HCT116 (cell line): ENCODE measurements around the gene NPDC1. TPM values are rescaled to one million over a fixed set of nuclear protein-coding genes. Genes with fewer than 3 reads are reported as not detected.

Source experiments
- ATAC-seq: fragments of 200-7000 bp; cut with Tn5 transposase; 2 replicates; pipeline ENCODE4 v1.9.1; 2020; ENCODE audit warnings: mild to moderate bottlenecking, moderate library complexity
- BruUV-seq: library from RNA; stranded (reverse); fragments of 400-500 nt; replicated peaks from 2 replicates; lab custom pipeline; 2021; lab: Mats Ljungman, UMichigan
- CTCF ChIA-PET: fragments of 300-600 bp; sonication (Branson Sonifier 250); formaldehyde crosslinking; loops from one replicate; lab custom pipeline; 2021; ENCODE audit warnings: antibody characterized with exemption; lab: Charles Lee
- POLR2A ChIA-PET: fragments of 300-600, 350-600 bp; sonication (Branson Sonifier 250); formaldehyde crosslinking; loops from one replicate; lab custom pipeline; 2021; ENCODE audit warnings: antibody characterized with exemption; lab: Charles Lee
- RAD21 ChIA-PET, 2 experiments: fragments of 300-600 bp; sonication (Branson Sonifier 250); formaldehyde crosslinking; loops; one replicate each; lab custom pipeline; 2023; ENCODE audit warnings: low total read pairs in 2 of 2; ENCODE audit not compliant: uncharacterized antibody in 2 of 2, unreplicated experiment in 2 of 2, low non-redundant PET in 1 of 2; lab: Charles Lee
- DNase-seq: peaks from one replicate; pipeline ENCODE4 v3.0.0-alpha.2; 2010; ENCODE audit warnings: low read depth, low spot score
- H2AFZ ChIP-seq: fragments of 200-600 bp; shearing (Covaris generic), sonication (generic); 2 replicates; pipeline ENCODE4 v1.6.1; 2017; ENCODE audit warnings: low read depth, mixed run types, mixed read lengths, antibody characterized with exemption, low read length; ENCODE audit not compliant: poor library complexity, severe bottlenecking
- H3K27ac ChIP-seq: 2 replicates; pipeline ENCODE4 v1.5.1; 2012; ENCODE audit warnings: low read depth, low read length
- H3K27me3 ChIP-seq: fragments of 200-600 bp; sonication (generic); 2 replicates; pipeline ENCODE4 v1.6.1; 2016; ENCODE audit warnings: mixed run types, low read length, mixed read lengths; ENCODE audit not compliant: insufficient read depth
- H3K36me3 ChIP-seq, 2 experiments: fragments of 200-500 bp in 1 of 2; fragments of 200-600 bp in 1 of 2; sonication (Bioruptor generic) in 1 of 2; sonication (generic) in 1 of 2; 2 replicates each; pipeline versions ENCODE4 v1.5.1 to v1.6.1; 2014 to 2016; ENCODE audit warnings: low read length in 2 of 2, inconsistent platforms in 1 of 2, mixed read lengths in 1 of 2, mixed run types in 1 of 2; ENCODE audit not compliant: insufficient read depth in 2 of 2, control insufficient read depth in 1 of 2
- H3K4me1 ChIP-seq, 2 experiments: fragments of 200-600 bp in 1 of 2; sonication (generic) in 1 of 2; 2 replicates each; pipeline versions ENCODE4 v1.5.1 to v1.6.1; 2012 to 2017; ENCODE audit warnings: low read length in 2 of 2, inconsistent platforms in 1 of 2, mild to moderate bottlenecking in 1 of 2, mixed read lengths in 1 of 2, mixed run types in 1 of 2, moderate library complexity in 1 of 2; ENCODE audit not compliant: insufficient read depth in 2 of 2, control insufficient read depth in 1 of 2
- H3K4me2 ChIP-seq: fragments of 200-600 bp; sonication (generic); 2 replicates; pipeline ENCODE4 v1.6.1; 2017; ENCODE audit warnings: mixed run types, low read length, mixed read lengths
- H3K4me3 ChIP-seq, 2 experiments: fragments of 200-600 bp in 1 of 2; sonication (generic) in 1 of 2; replicated peaks in 1 of 2; 2 replicates each; pipeline ENCODE4 v1.5.1; 2011 to 2016; ENCODE audit warnings: low read length in 2 of 2, control low read depth in 1 of 2, low read depth in 1 of 2, mild to moderate bottlenecking in 1 of 2, mixed read lengths in 1 of 2, mixed run types in 1 of 2
- H3K79me2 ChIP-seq: fragments of 200-600 bp; sonication (generic); 2 replicates; pipeline ENCODE4 v1.6.1; 2017; ENCODE audit warnings: mild to moderate bottlenecking, mixed run types, low read length, moderate library complexity, mixed read lengths; ENCODE audit not compliant: insufficient read depth
- H3K9ac ChIP-seq: fragments of 200-600 bp; sonication (generic); 2 replicates; pipeline ENCODE4 v1.6.1; 2016; ENCODE audit warnings: low read length, mixed read lengths
- H3K9me2 ChIP-seq: fragments of 200-600 bp; sonication (generic), shearing (Covaris generic); 2 replicates; pipeline ENCODE4 v1.6.1; 2017; ENCODE audit warnings: mixed run types, mild to moderate bottlenecking, moderate library complexity; ENCODE audit not compliant: insufficient read depth
- H3K9me3 ChIP-seq, 2 experiments: fragments of 200-500 bp in 1 of 2; fragments of 200-600 bp in 1 of 2; sonication (Bioruptor generic) in 1 of 2; sonication (generic) in 1 of 2; 2 replicates each; pipeline ENCODE4 v1.6.1; 2014 to 2017; ENCODE audit warnings: low read length in 2 of 2, mixed read lengths in 2 of 2, inconsistent platforms in 1 of 2, low read depth in 1 of 2, mild to moderate bottlenecking in 1 of 2, mixed run types in 1 of 2, moderate library complexity in 1 of 2; ENCODE audit not compliant: control insufficient read depth in 1 of 2, insufficient read depth in 1 of 2
- H4K20me1 ChIP-seq: fragments of 200-600 bp; sonication (generic), shearing (Covaris generic); 2 replicates; pipeline ENCODE4 v1.6.1; 2017; ENCODE audit warnings: mixed run types, mild to moderate bottlenecking, moderate library complexity; ENCODE audit not compliant: insufficient read depth
- CEBPB ChIP-seq: IDR thresholded peaks from 2 replicates; pipeline ENCODE4 v1.6.1; 2012; ENCODE audit warnings: low read depth
- ELF1 ChIP-seq: IDR thresholded peaks from 2 replicates; pipeline ENCODE4 v1.6.1; 2012; ENCODE audit warnings: low read depth, borderline replicate concordance
- EZH2phosphoT487 ChIP-seq: fragments of 200-600 bp; IDR thresholded peaks from 2 replicates; pipeline ENCODE4 v1.6.1; 2018; ENCODE audit warnings: antibody characterized with exemption, borderline replicate concordance
- FOSL1 ChIP-seq: IDR thresholded peaks from 2 replicates; pipeline ENCODE4 v1.6.1; 2012; ENCODE audit warnings: low read depth
- JUND ChIP-seq: IDR thresholded peaks from 2 replicates; pipeline ENCODE4 v1.6.1; 2012
- POLR2AphosphoS5 ChIP-seq: IDR thresholded peaks from 2 replicates; pipeline ENCODE4 v1.6.1; 2011; ENCODE audit warnings: mild to moderate bottlenecking, low read depth, low read length, moderate library complexity
- SP1 ChIP-seq: IDR thresholded peaks from 2 replicates; pipeline ENCODE4 v1.6.1; 2012; ENCODE audit warnings: low read depth
- SRF ChIP-seq: IDR thresholded peaks from 2 replicates; pipeline ENCODE4 v1.6.1; 2012; ENCODE audit warnings: low read depth
- intact Hi-C: fragments of 100-400 bp; cut with micrococcal nuclease; formaldehyde crosslinking; loops from 2 replicates; pipeline ENCODE4 v1.10.0; 2022
- total RNA-seq: library from RNA; stranded (reverse); gene quantifications from one replicate; pipeline ENCODE4 v1.2.1, GENCODE V29; 2021; ENCODE audit not compliant: unreplicated experiment

NPDC1 gene
- total RNA-seq, 1 experiment from 2014 or later, result 98.8 TPM

DNA sequence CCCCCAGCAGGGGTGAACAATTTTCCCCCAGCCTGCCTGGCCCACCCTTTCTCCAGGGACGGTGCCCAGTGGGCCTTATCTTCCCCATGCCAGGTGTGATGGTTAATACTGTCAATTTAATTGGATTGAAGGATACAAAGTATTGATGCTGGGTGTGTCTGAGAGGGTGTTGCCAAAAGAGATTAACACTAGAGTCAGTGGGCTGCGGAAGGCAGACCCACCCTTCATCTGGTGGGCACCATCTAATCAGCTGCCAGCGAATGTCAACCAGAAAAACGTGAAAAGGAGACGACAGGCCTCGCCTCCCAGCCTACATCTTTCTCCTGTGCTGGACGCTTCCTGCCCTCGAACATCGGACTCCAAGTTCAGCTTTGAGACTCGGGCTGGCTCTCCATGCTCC is 8.5 kb downstream of the NPDC1 start:
- ChIA-PET CTCF (interaction anchor here (1.4 to 4.0 kb wide), 2 partner anchors 9 to 89 kb away, joined by 4 to 109 read pairs; partner anchors contain the start of gene NPDC1), RAD21 (no interaction called here), POLR2A (no interaction called here)
- no peaks in the 10 kb centered on the region for H3K27me3 ChIP-seq
- H3K4me3 ChIP-seq, result no peak overlapping the region
- DNase-seq (no peak), ATAC-seq (no peak)
- H3K9me2 ChIP-seq, result no peaks in the 10 kb centered on the region
- H3K4me1 ChIP-seq, result peaks cover 9 to 16% of the 10 kb centered on the region in 2 experiments; a peak in 3 of 4 replicates
- no peak overlapping the region for H3K27ac ChIP-seq
- no peak overlapping the region for H3K4me2 ChIP-seq
- no peak overlapping the region for H2AFZ ChIP-seq
- no TSS peak for BruUV-seq
- no peaks in the 10 kb centered on the region for H3K9me3 ChIP-seq
- H3K79me2 ChIP-seq, result no peaks in the 10 kb centered on the region
- H4K20me1 ChIP-seq, result no peaks in the 10 kb centered on the region
- peaks cover 3 to 7% of the 10 kb centered on the region in 2 experiments; a peak in 2 of 4 replicates for H3K36me3 ChIP-seq
- TF ChIP-seq SRF, result no peak
- no peak for TF ChIP-seq JUND
- no peak for TF ChIP-seq CEBPB
- TF ChIP-seq ELF1, result no peak
- no peak for TF ChIP-seq POLR2AphosphoS5
- intact Hi-C loops, result loop anchor here (5.0 kb wide), 1 partner anchor 195 kb away; the partner anchor contains the start of gene AJM1
- H3K9ac ChIP-seq, result no peak overlapping the region

DNA sequence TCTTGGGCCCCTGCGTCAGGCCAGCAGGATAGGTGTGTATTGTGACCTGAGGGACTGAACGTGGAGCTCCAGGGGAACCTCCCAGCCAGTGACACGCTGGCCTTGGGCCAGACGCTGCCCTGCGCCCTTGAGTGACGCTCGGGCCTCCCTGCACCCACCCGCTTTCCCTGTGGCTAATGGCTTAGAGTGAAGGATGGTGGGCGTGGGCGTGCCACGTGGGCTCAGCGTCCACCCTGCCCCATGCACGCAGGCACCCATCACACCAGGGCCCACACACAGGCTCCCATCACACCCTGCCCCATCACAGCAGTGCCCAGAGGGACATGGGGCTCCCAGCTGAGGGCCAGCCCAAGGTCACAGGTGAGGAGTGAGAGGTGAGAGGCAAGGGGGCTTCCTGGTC is 8.9 kb downstream of the NPDC1 start:
- intact Hi-C loops, result loop anchor here (5.0 kb wide), 1 partner anchor 195 kb away; the partner anchor contains the start of gene AJM1

More for the DNA sequence above, 8.9 kb downstream of the NPDC1 start:
- no peak for ATAC-seq
- Histone ChIP-seq H3K27ac (no peak overlapping the region), H3K9me3 (no peaks in the 10 kb centered on the region), H2AFZ (no peak overlapping the region), H3K9ac (no peak overlapping the region), H3K4me1 (peaks cover 9 to 17% of the 10 kb centered on the region in 2 experiments; a peak in 3 of 4 replicates), H4K20me1 (no peaks in the 10 kb centered on the region), H3K27me3 (no peaks in the 10 kb centered on the region), H3K79me2 (no peaks in the 10 kb centered on the region), H3K4me3 (no peak overlapping the region), H3K4me2 (no peak overlapping the region)
- RAD21 ChIA-PET, result no interaction called here
- POLR2A ChIA-PET, result no interaction called here
- no peak for DNase-seq
- BruUV-seq, result no TSS peak
- no peak for TF ChIP-seq CEBPB
- no peak for TF ChIP-seq FOSL1
- no peak for TF ChIP-seq SP1
- no peak for TF ChIP-seq EZH2phosphoT487
- TF ChIP-seq, all 23 proteins: peak for 0
- H3K36me3 ChIP-seq, result peaks cover 3 to 7% of the 10 kb centered on the region in 2 experiments; a peak in 2 of 4 replicates
- H3K9me2 ChIP-seq, result no peaks in the 10 kb centered on the region
- CTCF ChIA-PET, result interaction anchor here (0.9 to 4.0 kb wide), 4 partner anchors 9 to 89 kb away, joined by 3 to 109 read pairs (median 4); partner anchors contain the start of gene NPDC1
